Cardiac fibroblast (primary cell): ENCODE data around the gene SNX13.

ENCODE experiments used
- DNase-seq, 2 donors: peaks; one replicate each; pipeline versions ENCODE4 v3.0.0 to v3.0.0-alpha.2; 2010; ENCODE audit warnings: low read depth in 2 of 2
- H3K4me3 ChIP-seq, 2 donors: replicated peaks in 1 of 2; 1 replicate in 1 of 2; 2 replicates in 1 of 2; pipeline ENCODE4 v1.5.1; 2011; ENCODE audit warnings: low read depth in 2 of 2, low read length in 2 of 2, mild to moderate bottlenecking in 2 of 2, moderate library complexity in 1 of 2
- CTCF ChIP-seq: IDR thresholded peaks from one replicate; pipeline ENCODE4 v1.5.1; 2011; ENCODE audit warnings: low read depth, mild to moderate bottlenecking, low read length, inconsistent platforms

Gene SNX13

GRCh38 chr7:17871815-17872533 is 68.3 kb downstream of the SNX13 start:
- no peak for TF ChIP-seq CTCF
- no peak overlapping the region for H3K4me3 ChIP-seq
- no peak for DNase-seq

GRCh38 chr7:17870406-17870805 is 69.9 kb downstream of the SNX13 start:
- DNase-seq: no peak
- TF ChIP-seq CTCF: no peak
- no peak overlapping the region for H3K4me3 ChIP-seq

GRCh38 chr7:17863809-17864143 is 76.5 kb downstream of the SNX13 start:
- H3K4me3 ChIP-seq: no peak overlapping the region
- TF ChIP-seq CTCF: no peak
- no peak for DNase-seq

- TF ChIP-seq CTCF: no peak
- H3K4me3 ChIP-seq: no peak overlapping the region
- DNase-seq: no peak
Observed at GRCh38 chr7:17863095-17863808, 77.0 kb downstream of the SNX13 start.

GRCh38 chr7:17856251-17856650 is 84.0 kb downstream of the SNX13 start:
- no peak overlapping the region for H3K4me3 ChIP-seq
- no peak for DNase-seq
- no peak for TF ChIP-seq CTCF

GRCh38 chr7:17855202-17855601 is 85.1 kb downstream of the SNX13 start:
- DNase-seq: no peak
- TF ChIP-seq CTCF: no peak
- no peak overlapping the region for H3K4me3 ChIP-seq
